Panc1 (cell line): Measurements from ENCODE around the gene ZDHHC7. TPM values are rescaled to one million over a fixed set of nuclear protein-coding genes. Genes with fewer than 3 reads are reported as not detected.

Experiments
- ATAC-seq: fragments of 200-7000 bp; cut with Tn5 transposase; 2 replicates; pipeline ENCODE4 v1.9.1; 2020; ENCODE audit warnings: mild to moderate bottlenecking, moderate library complexity
- BruUV-seq: library from RNA; stranded (reverse); fragments of 400-500 nt; replicated peaks from 2 replicates; lab custom pipeline; 2021; lab: Mats Ljungman, UMichigan
- CTCF ChIA-PET: fragments of 300-600 bp; sonication (Branson Sonifier 250); formaldehyde crosslinking; loops from one replicate; lab custom pipeline; 2022; ENCODE audit warnings: antibody characterized with exemption; lab: Charles Lee
- POLR2A ChIA-PET: fragments of 300-600 bp; sonication (Branson Sonifier 250); formaldehyde crosslinking; loops from one replicate; lab custom pipeline; 2022; ENCODE audit warnings: antibody characterized with exemption; lab: Charles Lee
- DNase-seq: peaks from one replicate; pipeline ENCODE4 v3.0.0-alpha.2; 2010; ENCODE audit warnings: low read depth, low spot score
- H3K27ac ChIP-seq: 2 replicates; pipeline ENCODE4 v1.5.1; 2011; ENCODE audit warnings: mild to moderate bottlenecking, low read length, inconsistent platforms
- H3K27me3 ChIP-seq: fragments of 200-500 bp; sonication (Bioruptor generic); 2 replicates; pipeline ENCODE4 v1.6.0; 2014; ENCODE audit warnings: low read length, inconsistent platforms; ENCODE audit not compliant: control insufficient read depth, insufficient read depth
- H3K36me3 ChIP-seq: fragments of 200-500 bp; sonication (Bioruptor generic); 2 replicates; pipeline ENCODE4 v1.5.1; 2014; ENCODE audit warnings: inconsistent platforms, mild to moderate bottlenecking, low read length, moderate library complexity; ENCODE audit not compliant: control insufficient read depth, insufficient read depth
- H3K4me1 ChIP-seq: 2 replicates; pipeline ENCODE4 v1.5.1; 2011; ENCODE audit warnings: inconsistent platforms, mild to moderate bottlenecking, low read length, moderate library complexity; ENCODE audit not compliant: control insufficient read depth, insufficient read depth
- H3K4me3 ChIP-seq, 2 experiments: 2 replicates each; pipeline ENCODE4 v1.5.1; 2011 to 2012; ENCODE audit warnings: low read depth in 2 of 2, low read length in 2 of 2, mild to moderate bottlenecking in 2 of 2, inconsistent platforms in 1 of 2, moderate library complexity in 1 of 2
- H3K9me3 ChIP-seq: fragments of 200-500 bp; sonication (Bioruptor generic); 2 replicates; pipeline ENCODE4 v1.5.1; 2014; ENCODE audit warnings: low read depth, mild to moderate bottlenecking, inconsistent platforms, low read length, moderate library complexity; ENCODE audit not compliant: control insufficient read depth, insufficient read depth
- CTCF ChIP-seq: fragments of 450-650 bp; IDR thresholded peaks from 2 replicates; pipeline ENCODE4 v1.5.1; 2017; ENCODE audit warnings: mild to moderate bottlenecking
- POLR2AphosphoS5 ChIP-seq: IDR thresholded peaks from 2 replicates; pipeline ENCODE4 v1.6.1; 2012; ENCODE audit warnings: mild to moderate bottlenecking, low read depth, low read length, moderate library complexity
- REST ChIP-seq, 2 experiments: IDR thresholded peaks; 2 replicates each; pipeline ENCODE4 v1.6.1; 2011 to 2012; ENCODE audit warnings: low read depth in 2 of 2, control low read depth in 1 of 2, low read length in 1 of 2, mild to moderate bottlenecking in 1 of 2, moderate library complexity in 1 of 2; ENCODE audit not compliant: insufficient read depth in 1 of 2
- SIN3A ChIP-seq: IDR thresholded peaks from 2 replicates; pipeline ENCODE4 v1.6.1; 2012; ENCODE audit warnings: low read depth, mild to moderate bottlenecking, low read length, moderate library complexity, borderline replicate concordance; ENCODE audit not compliant: insufficient read depth
- TCF7L2 ChIP-seq: IDR thresholded peaks from 2 replicates; pipeline ENCODE4 v1.6.1; 2011; ENCODE audit warnings: mild to moderate bottlenecking, low read depth, low read length, inconsistent platforms
- in situ Hi-C: cut with HindIII; loops from 2 replicates; pipeline ENCODE4 v1.10.0; 2016; ENCODE audit warnings: low sequenced_read_pairs, low pct_unique_long_range_greater_than_20kb
- intact Hi-C: fragments of 100-400 bp; cut with micrococcal nuclease; formaldehyde crosslinking; loops from one replicate; pipeline ENCODE4 v1.10.0; 2022; ENCODE audit not compliant: unreplicated experiment
- total RNA-seq: library from RNA; stranded (reverse); gene quantifications from one replicate; pipeline ENCODE4 v1.2.1, GENCODE V29; 2021; ENCODE audit not compliant: unreplicated experiment

The ZDHHC7 gene
- total RNA-seq, 1 experiment from 2014 or later = 71.5 TPM

GRCh38 chr16:84992717-84993075 is 18.6 kb downstream of the ZDHHC7 start:
- CTCF ChIA-PET = no interaction called here
- ATAC-seq (no peak), DNase-seq (no peak)
- Histone ChIP-seq H3K4me3 (no peak overlapping the region), H3K36me3 (peaks cover 7% of the 10 kb centered on the region), H3K4me1 (peaks cover 30% of the 10 kb centered on the region), H3K27me3 (no peaks in the 10 kb centered on the region), H3K9me3 (no peaks in the 10 kb centered on the region), H3K27ac (peak overlapping the region; percentile 63; the same call in 1 of the 2 replicates)
- BruUV-seq = no TSS peak
- in situ Hi-C loops (no loop called here), intact Hi-C loops (no loop called here)
- POLR2A ChIA-PET = no interaction called here
- no peak for TF ChIP-seq REST (IDR thresholded peaks at IDR 0.05; ENCODE audit: insufficient read depth in 1 of 2, low read depth in 2 of 2, low read length in 1 of 2)
- no peak for TF ChIP-seq TCF7L2
- no peak for TF ChIP-seq SIN3A
- TF ChIP-seq CTCF = no peak
- TF ChIP-seq POLR2AphosphoS5 = no peak

- no peak overlapping the region for H3K27ac ChIP-seq
- H3K4me1 ChIP-seq = peaks cover 25% of the 10 kb centered on the region
- ATAC-seq (no peak), DNase-seq (no peak)
- no peaks in the 10 kb centered on the region for H3K27me3 ChIP-seq
- CTCF ChIA-PET = no interaction called here
- BruUV-seq = no TSS peak
- in situ Hi-C loops = no loop called here
- intact Hi-C loops = no loop called here
- POLR2A ChIA-PET = no interaction called here
- TF ChIP-seq CTCF (no peak), REST (IDR thresholded peaks at IDR 0.05; ENCODE audit: insufficient read depth in 1 of 2, low read depth in 2 of 2, low read length in 1 of 2) (no peak), POLR2AphosphoS5 (no peak), SIN3A (no peak), TCF7L2 (no peak)
- no peak overlapping the region for H3K4me3 ChIP-seq
- no peaks in the 10 kb centered on the region for H3K9me3 ChIP-seq
- peaks cover 9% of the 10 kb centered on the region for H3K36me3 ChIP-seq
These were observed 20.6 kb downstream of the ZDHHC7 start for GRCh38 chr16:84990782-84991181.
